ENCODE results near the gene ZNF423. TPM values are rescaled to one million over a fixed set of nuclear protein-coding genes. Genes with fewer than 3 reads are reported as not detected.

ZNF423 gene
- total RNA-seq, 1 donor from 2014 or later = 10.7 TPM

GRCh38 chr16:49670627-49671026 lies 185.3 kb downstream of the ZNF423 start:
- no peaks in the 10 kb centered on the region for H3K9me3 ChIP-seq
- no peaks in the 10 kb centered on the region for H3K4me1 ChIP-seq

GRCh38 chr16:49665482-49666230 lies 190.3 kb downstream of the ZNF423 start:
- intact Hi-C loops (cut with DNase I) = no loop called here
- Histone ChIP-seq H3K27me3 (ENCODE audit: low read depth) (no peaks in the 10 kb centered on the region), H3K4me3 (no peak overlapping the region), H3K27ac (no peak overlapping the region), H3K9me3 (no peaks in the 10 kb centered on the region), H3K4me1 (peaks cover 5% of the 10 kb centered on the region), H3K36me3 (no peaks in the 10 kb centered on the region)
- TF ChIP-seq CTCF (IDR thresholded peaks at IDR 0.05) = no peak
- DNase-seq = no peak
- no peak for ATAC-seq

More at GRCh38 chr16:49670627-49671026, 185.3 kb downstream of the ZNF423 start:
- H3K4me3 ChIP-seq = no peak overlapping the region
- H3K27ac ChIP-seq = no peak overlapping the region
- no peak for DNase-seq
- no peak for TF ChIP-seq CTCF (IDR thresholded peaks at IDR 0.05)
- no peak for ATAC-seq
- no peaks in the 10 kb centered on the region for H3K27me3 ChIP-seq (ENCODE audit: low read depth)
- no peaks in the 10 kb centered on the region for H3K36me3 ChIP-seq
- intact Hi-C loops (cut with DNase I) = no loop called here

GRCh38 chr16:49664221-49665215 lies 191.4 kb downstream of the ZNF423 start:
- peak; percentile 14 to 17 for ATAC-seq
- Histone ChIP-seq H3K36me3 (no peaks in the 10 kb centered on the region), H3K9me3 (no peaks in the 10 kb centered on the region), H3K4me1 (peaks cover 5% of the 10 kb centered on the region), H3K27me3 (ENCODE audit: low read depth) (no peaks in the 10 kb centered on the region), H3K27ac (peak overlapping the region; percentile 58), H3K4me3 (peak overlapping the region; percentile 3)
- DNase-seq = no peak
- no peak for TF ChIP-seq CTCF (IDR thresholded peaks at IDR 0.05)
- intact Hi-C loops (cut with DNase I) = no loop called here

GRCh38 chr16:49663081-49664065 lies 192.5 kb downstream of the ZNF423 start:
- TF ChIP-seq CTCF (IDR thresholded peaks at IDR 0.05) = no peak
- intact Hi-C loops (cut with DNase I) = no loop called here
- Histone ChIP-seq H3K27me3 (ENCODE audit: low read depth) (no peaks in the 10 kb centered on the region), H3K4me3 (peak overlapping the region; percentile 3), H3K4me1 (peaks cover 5% of the 10 kb centered on the region), H3K9me3 (no peaks in the 10 kb centered on the region), H3K27ac (peak overlapping the region; percentile 58), H3K36me3 (no peaks in the 10 kb centered on the region)
- ATAC-seq (peak; percentile 24 to 46), DNase-seq (no peak)

GRCh38 chr16:49662569-49662968 lies 193.3 kb downstream of the ZNF423 start:
- Histone ChIP-seq H3K27me3 (ENCODE audit: low read depth) (no peaks in the 10 kb centered on the region), H3K9me3 (no peaks in the 10 kb centered on the region), H3K36me3 (no peaks in the 10 kb centered on the region), H3K4me1 (peaks cover 5% of the 10 kb centered on the region), H3K27ac (no peak overlapping the region), H3K4me3 (no peak overlapping the region)
- no peak for ATAC-seq
- DNase-seq = no peak
- no peak for TF ChIP-seq CTCF (IDR thresholded peaks at IDR 0.05)
- intact Hi-C loops (cut with DNase I) = no loop called here
